Measurements from ENCODE around the gene CSAG2.

The CSAG2 gene

GRCh38 chrX:152663086-152663485 is 46.0 kb downstream of the CSAG2 start:
- no peak for DNase-seq (ENCODE audit: low read depth in 2 of 2)

- DNase-seq (ENCODE audit: low read depth in 2 of 2), result no peak
These were observed 50.8 kb downstream of the CSAG2 start for GRCh38 chrX:152658302-152658701.
